Cardiac septum (tissue), 1 donor: ENCODE data around the gene ACOXL. TPM values are rescaled to one million over a fixed set of nuclear protein-coding genes. Genes with fewer than 3 reads are reported as not detected.

ENCODE experiments used
- DNase-seq: peaks from one replicate; pipeline ENCODE4 v3.0.0-alpha.2; 2020; ENCODE audit warnings: low spot score
- intact Hi-C: fragments of 100-400 bp; cut with DNase I; formaldehyde crosslinking; loops from one replicate; pipeline ENCODE4 v1.14.0; 2022
- total RNA-seq: library from RNA; stranded (reverse); fragmentation: NEBNext Ultra II Directional; extraction: Animal tissue kit (Norgen Biotek cat#: 25700); gene quantifications from one replicate; pipeline ENCODE4 v1.2.1, GENCODE V29; 2021
- donor health status: DM: no; HTN: no; CAD: no.

The ACOXL gene
- total RNA-seq, 1 donor from 2014 or later = not detected

GRCh38 chr2:110717734-110718133 is 14.6 kb upstream of the ACOXL start:
- intact Hi-C loops = no loop called here
- no peak for DNase-seq

DNA sequence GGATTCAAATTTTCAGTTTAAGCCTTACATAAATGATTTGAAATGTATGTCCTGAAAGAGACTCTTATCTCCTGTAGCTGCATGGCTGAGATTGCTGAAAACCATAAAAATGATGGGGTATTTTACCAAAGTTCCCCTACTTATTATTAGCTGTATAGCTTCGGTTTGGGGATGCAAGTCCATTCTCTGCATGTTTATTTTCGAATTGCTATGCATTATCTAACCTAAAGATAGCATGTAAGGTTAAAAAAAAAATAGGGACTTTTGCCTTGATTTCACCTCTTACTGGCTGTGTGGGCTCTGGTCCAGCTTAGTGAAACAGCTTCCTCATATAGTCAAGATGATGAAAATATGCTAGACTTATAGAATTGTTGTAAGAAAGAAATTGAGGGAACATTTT is 14.0 kb upstream of the ACOXL start:
- intact Hi-C loops = no loop called here
- DNase-seq = no peak

DNA sequence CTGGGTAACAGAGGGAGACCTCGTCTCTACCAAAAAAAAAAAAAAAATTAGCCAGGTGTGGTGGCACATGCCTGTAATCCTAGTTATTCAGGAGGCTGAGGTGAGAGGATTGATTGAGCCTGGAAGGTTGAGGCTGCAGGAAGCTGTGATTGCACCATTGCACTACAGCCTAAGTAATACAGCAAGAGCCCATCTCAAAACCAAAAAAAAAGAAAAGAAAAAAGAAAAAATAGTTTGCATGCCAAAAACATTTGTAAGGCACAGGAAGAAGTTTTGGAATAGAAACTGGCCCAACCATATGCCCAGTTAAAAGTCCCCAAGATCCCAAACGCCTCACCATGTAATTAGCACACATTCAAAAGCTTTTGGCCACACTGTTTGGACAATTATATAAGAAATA is 13.4 kb upstream of the ACOXL start:
- no peak for DNase-seq
- intact Hi-C loops = no loop called here

DNA sequence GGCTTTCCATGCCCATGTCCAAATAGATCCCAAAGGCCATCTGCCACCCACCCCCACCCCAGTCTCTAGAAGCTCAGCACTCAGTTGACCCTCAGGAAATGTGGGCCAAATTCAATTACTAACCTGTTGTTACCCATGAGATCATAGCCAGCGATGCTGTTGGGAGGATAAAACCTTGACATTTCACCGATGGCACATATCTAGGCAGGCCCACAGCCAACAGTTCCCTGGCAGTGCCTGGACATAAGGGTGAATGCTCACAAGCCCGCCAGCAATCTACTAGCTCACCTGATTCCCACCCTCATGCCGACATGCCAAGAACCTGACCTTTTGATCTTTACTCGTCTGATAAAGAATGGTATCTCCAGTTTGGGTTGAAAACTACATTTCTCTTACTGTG is 11.8 kb upstream of the ACOXL start:
- intact Hi-C loops = no loop called here
- no peak for DNase-seq

DNA sequence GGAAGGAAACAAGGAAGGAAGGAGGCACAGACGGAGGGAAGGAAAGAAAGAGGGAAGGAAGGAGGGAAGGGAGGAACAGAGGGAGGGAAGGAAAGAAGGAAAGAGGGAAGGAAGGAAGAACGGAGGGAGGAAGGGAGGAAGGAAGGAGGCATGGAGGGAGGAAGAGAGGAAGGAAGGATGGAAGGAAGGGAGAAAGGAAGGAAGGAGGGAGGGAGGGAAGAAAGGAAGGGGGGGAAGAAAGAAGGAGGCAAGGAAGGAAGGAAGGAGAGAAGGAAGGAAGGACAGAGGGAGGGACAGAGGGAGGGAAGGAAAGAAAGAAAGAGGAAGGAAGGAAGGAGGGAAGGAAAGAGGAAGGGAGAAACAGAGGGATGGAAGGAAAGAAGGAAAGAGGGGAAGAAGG is 7.6 kb upstream of the ACOXL start:
- intact Hi-C loops = no loop called here

GRCh38 chr2:110725370-110725769 is 7.0 kb upstream of the ACOXL start:
- intact Hi-C loops = no loop called here
- no peak for DNase-seq

More for the DNA sequence above, 7.6 kb upstream of the ACOXL start:
- no peak for DNase-seq

GRCh38 chr2:110725859-110726258 is 6.5 kb upstream of the ACOXL start:
- intact Hi-C loops = no loop called here
- no peak for DNase-seq

- intact Hi-C loops = no loop called here
- no peak for DNase-seq
Observed at GRCh38 chr2:110726285-110726684, 6.1 kb upstream of the ACOXL start.

DNA sequence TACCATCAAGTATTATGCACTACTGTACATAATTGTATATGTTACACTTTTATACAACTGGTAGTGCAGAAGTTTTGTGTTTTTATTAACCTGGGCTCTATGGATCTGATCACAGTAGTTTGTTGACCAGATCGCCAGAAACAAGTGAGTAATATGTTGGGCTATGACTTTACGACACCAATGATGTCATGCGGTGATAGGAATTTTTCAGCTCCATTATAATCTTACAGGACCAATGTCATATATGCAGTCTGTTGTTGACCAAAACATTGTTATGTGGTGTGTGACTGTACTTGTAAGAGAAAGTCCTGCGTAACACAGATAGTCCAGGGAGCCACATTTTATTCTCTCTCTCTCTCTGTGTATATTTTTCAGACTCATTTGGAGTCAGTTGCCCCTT is 4.5 kb upstream of the ACOXL start:
- no peak for DNase-seq
- intact Hi-C loops = no loop called here

- DNase-seq = no peak
- intact Hi-C loops = no loop called here
Observed at GRCh38 chr2:110729106-110729505, 3.3 kb upstream of the ACOXL start.

DNA sequence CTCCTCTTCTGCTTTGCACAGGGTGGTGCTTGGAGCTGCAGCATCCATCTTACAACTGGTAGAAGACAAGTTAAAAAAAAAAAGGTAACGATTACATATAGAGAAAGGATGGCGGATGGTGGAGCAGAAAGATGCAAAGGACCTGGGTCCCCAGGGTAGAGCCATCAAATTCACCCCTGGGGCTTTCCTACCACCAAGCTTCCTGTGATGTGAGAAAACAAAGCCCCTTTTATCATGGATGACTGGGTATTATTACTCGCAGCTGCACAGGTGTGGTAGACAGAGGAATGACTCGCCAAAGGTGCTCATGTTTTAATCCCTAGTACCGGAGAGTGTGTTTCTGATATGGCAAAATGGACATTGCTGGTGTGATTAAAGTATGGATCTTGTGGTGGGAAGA is 1.3 kb upstream of the ACOXL start:
- DNase-seq = no peak
- intact Hi-C loops = no loop called here

- intact Hi-C loops = no loop called here
- DNase-seq = no peak
Observed at GRCh38 chr2:110735366-110735765, 3.0 kb downstream of the ACOXL start.

GRCh38 chr2:110737783-110738182 is 5.4 kb downstream of the ACOXL start:
- intact Hi-C loops = no loop called here
- DNase-seq = no peak

DNA sequence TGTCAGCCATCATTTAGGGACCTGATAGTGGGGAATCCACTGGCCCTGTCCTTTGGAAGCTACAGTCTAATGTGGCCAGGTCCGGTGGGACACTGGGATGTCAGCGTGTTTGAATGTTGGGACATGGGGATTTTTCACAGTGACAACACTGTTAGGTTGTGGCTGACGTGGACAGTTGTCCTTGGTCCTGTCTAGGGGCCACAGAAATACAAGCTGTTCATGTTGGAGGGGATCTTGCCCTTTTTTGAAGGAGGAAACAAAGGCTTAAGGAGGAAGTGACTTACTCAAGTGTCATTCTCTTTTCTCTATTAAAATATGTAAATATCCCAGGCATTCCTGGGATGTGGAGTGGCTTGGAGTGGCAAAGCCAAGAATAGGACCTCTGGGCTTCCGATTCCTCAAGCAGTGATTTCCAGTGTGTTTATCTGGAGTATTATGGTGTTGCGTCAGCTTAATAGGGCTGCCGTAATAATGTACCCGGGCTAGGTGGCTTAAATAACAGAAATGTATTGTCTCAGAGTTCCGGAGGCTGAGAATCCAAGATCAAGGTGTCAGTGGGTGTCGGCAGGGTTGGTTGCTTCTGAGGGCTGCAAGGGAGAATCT is 8.5 kb downstream of the ACOXL start:
- no peak for DNase-seq

DNA sequence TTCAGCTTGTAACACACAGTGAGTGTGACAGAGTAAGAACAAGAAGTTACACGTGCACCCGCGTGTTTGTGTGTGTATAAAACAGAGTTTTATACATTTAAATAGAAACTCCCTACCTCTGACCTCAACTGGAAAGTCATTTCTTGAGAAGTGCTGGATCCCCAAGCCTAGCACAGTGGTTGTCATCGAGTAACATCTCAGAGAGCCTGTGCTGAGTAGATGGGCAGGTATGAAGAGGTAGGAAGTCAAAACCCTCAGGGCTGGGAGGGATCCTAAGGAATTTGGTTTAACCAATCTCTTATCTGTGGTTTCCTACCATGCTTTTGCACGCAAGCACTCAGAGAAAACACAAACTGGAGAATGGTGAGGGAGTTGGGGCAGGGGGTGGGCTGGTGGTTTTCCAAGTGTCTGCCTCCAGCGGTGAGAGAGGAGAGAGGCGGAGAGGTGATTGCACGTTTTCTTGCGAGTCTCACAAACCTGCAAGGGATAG is 9.2 kb downstream of the ACOXL start:
- no peak for DNase-seq
- intact Hi-C loops = no loop called here

More for the DNA sequence above, 8.5 kb downstream of the ACOXL start:
- intact Hi-C loops = no loop called here

- intact Hi-C loops = no loop called here
- no peak for DNase-seq
Observed at GRCh38 chr2:110742412-110742811, 10.0 kb downstream of the ACOXL start.

- DNase-seq = no peak
- intact Hi-C loops = no loop called here
Observed at GRCh38 chr2:110743600-110743999, 11.2 kb downstream of the ACOXL start.

- intact Hi-C loops = no loop called here
- DNase-seq = no peak
Observed at GRCh38 chr2:110744429-110744828, 12.1 kb downstream of the ACOXL start.

DNA sequence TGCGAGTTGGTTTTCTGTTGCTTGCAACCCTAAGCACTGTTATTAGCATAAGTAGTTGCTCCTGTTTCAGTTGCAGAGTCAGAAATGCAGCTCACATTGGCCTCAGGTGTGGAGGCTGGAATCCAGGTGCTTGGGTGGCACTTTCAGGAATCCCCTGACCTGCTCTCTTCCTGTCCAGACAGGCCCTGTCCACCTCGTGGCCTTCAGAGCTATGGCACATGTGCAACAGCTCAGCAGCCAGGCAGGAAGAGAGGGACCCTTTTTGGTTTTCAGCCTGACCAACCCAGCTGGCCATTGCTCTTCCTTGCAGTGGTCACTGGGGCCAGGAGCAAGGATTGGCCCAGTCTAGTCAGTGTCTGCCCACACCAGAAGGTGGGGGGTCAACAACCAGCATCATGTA is 12.7 kb downstream of the ACOXL start:
- no peak for DNase-seq
- intact Hi-C loops = no loop called here

- no peak for DNase-seq
- intact Hi-C loops = no loop called here
Observed at GRCh38 chr2:110746586-110747521, 14.5 kb downstream of the ACOXL start.
